ENCODE measurements around the gene TXNIP.
A peak's percentile ranks its signal among the peaks of the same experiment; 100 is the strongest.

The TXNIP gene

GRCh38 chr1:146010126-146010738 is 13.9 kb upstream of the TXNIP start:
- DNase-seq: no peak

GRCh38 chr1:146007489-146008133 is 11.2 kb upstream of the TXNIP start:
- no peak for DNase-seq

GRCh38 chr1:146001709-146002108 is 5.3 kb upstream of the TXNIP start:
- DNase-seq: no peak

- peak; percentile 92 for DNase-seq
Measured at GRCh38 chr1:145999321-146000024, 3.1 kb upstream of the TXNIP start.

- DNase-seq: peak; percentile 66
Measured at GRCh38 chr1:145997718-145998023, 1.3 kb upstream of the TXNIP start.

- peak; percentile 69 for DNase-seq
Measured at GRCh38 chr1:145997016-145997717, 788 bp upstream of the TXNIP start.

GRCh38 chr1:145995964-145996432 is 381 bp downstream of the TXNIP start:
- DNase-seq: peak; percentile 57

- DNase-seq: peak; percentile 42
Measured at GRCh38 chr1:145995148-145995881, 1.1 kb downstream of the TXNIP start.

- peak; percentile 71 for DNase-seq
Measured at GRCh38 chr1:145994391-145995120, 1.8 kb downstream of the TXNIP start.

GRCh38 chr1:145993618-145994390 is 2.6 kb downstream of the TXNIP start:
- DNase-seq: peak; percentile 31

- no peak for DNase-seq
Measured at GRCh38 chr1:145992958-145993617, 3.3 kb downstream of the TXNIP start.

GRCh38 chr1:145992502-145992936 is 3.9 kb downstream of the TXNIP start:
- peak; percentile 26 for DNase-seq

GRCh38 chr1:145991735-145992412 is 4.5 kb downstream of the TXNIP start:
- DNase-seq: peak; percentile 56

- peak; percentile 59 for DNase-seq
Measured at GRCh38 chr1:145990249-145990855, 6.0 kb downstream of the TXNIP start.

GRCh38 chr1:145988773-145989172 is 7.6 kb downstream of the TXNIP start:
- no peak for DNase-seq

- DNase-seq: no peak
Measured at GRCh38 chr1:145987926-145988325, 8.5 kb downstream of the TXNIP start.

- no peak for DNase-seq
Measured at GRCh38 chr1:145986551-145986950, 9.8 kb downstream of the TXNIP start.

- peak; percentile 61 for DNase-seq
Measured at GRCh38 chr1:145985502-145986439, 10.6 kb downstream of the TXNIP start.

Measured in RPMI8226 (cell line).